ENCODE results near the gene ZRANB2. TPM values are rescaled to one million over a fixed set of nuclear protein-coding genes. Genes with fewer than 3 reads are reported as not detected.

ZRANB2 gene
- total RNA-seq, 1 experiment from 2014 or later, result 67.9 TPM

DNA sequence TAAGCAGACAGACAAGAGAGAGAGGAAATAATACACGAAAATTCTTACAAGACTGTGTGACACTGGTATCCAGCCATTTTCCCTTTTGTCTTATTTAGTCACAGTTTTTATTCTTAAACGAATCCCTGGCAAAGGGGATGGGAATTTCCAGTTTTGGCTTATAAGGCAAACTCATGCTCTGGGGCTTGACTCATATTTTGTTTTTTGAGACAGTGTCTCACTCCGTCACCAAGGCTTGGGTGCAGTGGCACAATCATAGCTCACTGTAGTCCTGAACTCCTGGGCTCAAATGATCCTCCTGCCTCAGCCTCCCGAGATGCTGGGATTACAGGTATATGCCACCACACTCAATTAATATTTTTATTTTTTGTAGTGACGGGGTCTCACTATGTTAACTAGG is 65.1 kb downstream of the ZRANB2 start (continued):
- TF ChIP-seq, protein P1, sequence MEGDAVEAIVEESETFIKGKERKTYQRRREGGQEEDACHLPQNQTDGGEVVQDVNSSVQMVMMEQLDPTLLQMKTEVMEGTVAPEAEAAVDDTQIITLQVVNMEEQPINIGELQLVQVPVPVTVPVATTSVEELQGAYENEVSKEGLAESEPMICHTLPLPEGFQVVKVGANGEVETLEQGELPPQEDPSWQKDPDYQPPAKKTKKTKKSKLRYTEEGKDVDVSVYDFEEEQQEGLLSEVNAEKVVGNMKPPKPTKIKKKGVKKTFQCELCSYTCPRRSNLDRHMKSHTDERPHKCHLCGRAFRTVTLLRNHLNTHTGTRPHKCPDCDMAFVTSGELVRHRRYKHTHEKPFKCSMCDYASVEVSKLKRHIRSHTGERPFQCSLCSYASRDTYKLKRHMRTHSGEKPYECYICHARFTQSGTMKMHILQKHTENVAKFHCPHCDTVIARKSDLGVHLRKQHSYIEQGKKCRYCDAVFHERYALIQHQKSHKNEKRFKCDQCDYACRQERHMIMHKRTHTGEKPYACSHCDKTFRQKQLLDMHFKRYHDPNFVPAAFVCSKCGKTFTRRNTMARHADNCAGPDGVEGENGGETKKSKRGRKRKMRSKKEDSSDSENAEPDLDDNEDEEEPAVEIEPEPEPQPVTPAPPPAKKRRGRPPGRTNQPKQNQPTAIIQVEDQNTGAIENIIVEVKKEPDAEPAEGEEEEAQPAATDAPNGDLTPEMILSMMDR (IDR thresholded peaks at IDR 0.05 in 2 of 3, conservative IDR thresholded peaks at IDR 0.05 in 1 of 3; ENCODE audit: borderline replicate concordance in 1 of 3, insufficient read depth in 1 of 3, low read depth in 2 of 3, low read length in 2 of 3), result no peak
- no peak for TF ChIP-seq POLR2A (IDR thresholded peaks at IDR 0.05; ENCODE audit: borderline replicate concordance, extremely low read depth, insufficient read depth, insufficient read length)
- TF ChIP-seq FOSL1 (IDR thresholded peaks at IDR 0.05; ENCODE audit: low read depth), result no peak
- TF ChIP-seq TCF7L2 (IDR thresholded peaks at IDR 0.05; ENCODE audit: borderline replicate concordance, extremely low read depth, insufficient read depth, insufficient read length), result no peak
- no peak for TF ChIP-seq SP1 (IDR thresholded peaks at IDR 0.05; ENCODE audit: low read depth)
- no peak for TF ChIP-seq SRF (IDR thresholded peaks at IDR 0.05; ENCODE audit: low read depth)
- no peak for TF ChIP-seq EZH2 (IDR thresholded peaks at IDR 0.05)
- TF ChIP-seq ZNF274 (IDR thresholded peaks at IDR 0.05; ENCODE audit: low read depth, low read length), result no peak
- no peak for TF ChIP-seq EZH2phosphoT487 (IDR thresholded peaks at IDR 0.05; ENCODE audit: borderline replicate concordance)
- TF ChIP-seq RAD21 (IDR thresholded peaks at IDR 0.05; ENCODE audit: low read depth), result no peak

DNA sequence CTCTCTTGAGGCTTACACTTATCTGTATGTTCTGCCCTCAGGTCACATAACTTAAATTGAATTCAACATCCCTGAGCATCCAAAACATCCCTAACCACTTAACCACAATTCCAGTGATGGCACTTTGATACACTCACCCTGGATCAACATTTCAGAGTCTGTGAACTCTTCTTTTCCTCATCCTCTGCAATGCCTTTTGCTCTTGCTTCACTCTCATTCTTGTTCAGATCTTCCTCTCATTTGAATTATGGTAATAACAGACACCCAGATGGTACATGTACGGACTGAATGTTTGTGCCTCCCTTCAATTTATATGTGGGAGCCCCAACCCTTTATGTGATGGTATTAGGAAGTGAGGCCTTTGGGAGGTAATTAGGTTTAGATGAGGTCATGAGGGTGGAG is 66.7 kb downstream of the ZRANB2 start:
- DNase-seq (ENCODE audit: low read depth, low spot score) (no peak), ATAC-seq (no peak)
- TF ChIP-seq POLR2AphosphoS5 (IDR thresholded peaks at IDR 0.05; ENCODE audit: low read depth, low read length) (no peak), EZH2phosphoT487 (IDR thresholded peaks at IDR 0.05; ENCODE audit: borderline replicate concordance) (no peak), ZNF274 (IDR thresholded peaks at IDR 0.05; ENCODE audit: low read depth, low read length) (no peak), RAD21 (IDR thresholded peaks at IDR 0.05; ENCODE audit: low read depth) (no peak), ELF1 (IDR thresholded peaks at IDR 0.05; ENCODE audit: borderline replicate concordance, low read depth) (no peak), YY1 (IDR thresholded peaks at IDR 0.05; ENCODE audit: extremely low read depth, insufficient replicate concordance, low read depth, low read length) (no peak)
- TF ChIP-seq, protein P2, sequence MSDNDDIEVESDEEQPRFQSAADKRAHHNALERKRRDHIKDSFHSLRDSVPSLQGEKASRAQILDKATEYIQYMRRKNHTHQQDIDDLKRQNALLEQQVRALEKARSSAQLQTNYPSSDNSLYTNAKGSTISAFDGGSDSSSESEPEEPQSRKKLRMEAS (IDR thresholded peaks at IDR 0.05), result no peak
- no TSS peak for BruUV-seq (replicated peaks)
- intact Hi-C loops (cut with micrococcal nuclease), result no loop called here
- H2AFZ ChIP-seq (ENCODE audit: low read depth, low read length, poor library complexity, severe bottlenecking), result no peak overlapping the region
- no peaks in the 10 kb centered on the region for H3K9me2 ChIP-seq (ENCODE audit: insufficient read depth)
- H3K9me3 ChIP-seq (ENCODE audit: control insufficient read depth in 1 of 2, insufficient read depth in 1 of 2, low read depth in 1 of 2, low read length in 2 of 2), result no peaks in the 10 kb centered on the region
- H3K4me2 ChIP-seq (ENCODE audit: low read length), result no peak overlapping the region
- RAD21 ChIA-PET (ENCODE audit: low non-redundant PET in 1 of 2, low total read pairs in 2 of 2, uncharacterized antibody in 2 of 2, unreplicated experiment in 2 of 2), result no interaction called here
- H3K79me2 ChIP-seq (ENCODE audit: insufficient read depth, low read length), result no peaks in the 10 kb centered on the region
- H3K9ac ChIP-seq (ENCODE audit: low read length), result no peak overlapping the region
- no peak overlapping the region for H3K27ac ChIP-seq (ENCODE audit: low read depth, low read length)
- CTCF ChIA-PET, result no interaction called here
- POLR2A ChIA-PET, result no interaction called here
- H3K36me3 ChIP-seq (ENCODE audit: control insufficient read depth in 1 of 2, insufficient read depth in 2 of 2, low read length in 2 of 2), result no peaks in the 10 kb centered on the region
- H3K27me3 ChIP-seq (ENCODE audit: insufficient read depth, low read length), result peaks cover 18% of the 10 kb centered on the region
- no peaks in the 10 kb centered on the region; the same call in 1 of the 2 replicates for H4K20me1 ChIP-seq (ENCODE audit: insufficient read depth)
- H3K4me3 ChIP-seq (replicated peaks in 1 of 2; ENCODE audit: low read depth in 1 of 2, low read length in 2 of 2), result no peak overlapping the region
- H3K4me1 ChIP-seq (ENCODE audit: control insufficient read depth in 1 of 2, insufficient read depth in 2 of 2, low read length in 2 of 2), result no peaks in the 10 kb centered on the region

MicroRNA genes within 50 kb of the gene (microRNA counts, 767-probe panel; counts per million panel counts)
- not detected for microRNA hsa-miR-186-5p

Small RNA genes lying within 50 kb of the gene (microRNA-seq; reads per million reads assigned to microRNA genes)
- 1,451 reads per million, percentile 83 among the genes with 10 or more reads in this experiment for gene MIR186 (ENCODE audit: borderline number of aligned reads)

Other genes with a start within 250 kb of the ZRANB2 start
- gene PTGER3, start 33.2 kb downstream of the ZRANB2 start, total RNA-seq (2021; ENCODE audit: unreplicated experiment), result 0.05 TPM